ENCODE measurements around the gene CSNK2B.

- peak; percentile 58; the same call in 1 of the 2 replicates for TF ChIP-seq MXI1 (IDR thresholded peaks at IDR 0.05; ENCODE audit: low read depth, low read length)
- peak; percentile 98 for TF ChIP-seq YY1 (IDR thresholded peaks at IDR 0.05; ENCODE audit: low read depth, low read length)
- no peak; the same call in 1 of the 2 replicates for TF ChIP-seq POLR2A (IDR thresholded peaks at IDR 0.05; ENCODE audit: low read depth, low read length)
- TF ChIP-seq, protein P1, sequence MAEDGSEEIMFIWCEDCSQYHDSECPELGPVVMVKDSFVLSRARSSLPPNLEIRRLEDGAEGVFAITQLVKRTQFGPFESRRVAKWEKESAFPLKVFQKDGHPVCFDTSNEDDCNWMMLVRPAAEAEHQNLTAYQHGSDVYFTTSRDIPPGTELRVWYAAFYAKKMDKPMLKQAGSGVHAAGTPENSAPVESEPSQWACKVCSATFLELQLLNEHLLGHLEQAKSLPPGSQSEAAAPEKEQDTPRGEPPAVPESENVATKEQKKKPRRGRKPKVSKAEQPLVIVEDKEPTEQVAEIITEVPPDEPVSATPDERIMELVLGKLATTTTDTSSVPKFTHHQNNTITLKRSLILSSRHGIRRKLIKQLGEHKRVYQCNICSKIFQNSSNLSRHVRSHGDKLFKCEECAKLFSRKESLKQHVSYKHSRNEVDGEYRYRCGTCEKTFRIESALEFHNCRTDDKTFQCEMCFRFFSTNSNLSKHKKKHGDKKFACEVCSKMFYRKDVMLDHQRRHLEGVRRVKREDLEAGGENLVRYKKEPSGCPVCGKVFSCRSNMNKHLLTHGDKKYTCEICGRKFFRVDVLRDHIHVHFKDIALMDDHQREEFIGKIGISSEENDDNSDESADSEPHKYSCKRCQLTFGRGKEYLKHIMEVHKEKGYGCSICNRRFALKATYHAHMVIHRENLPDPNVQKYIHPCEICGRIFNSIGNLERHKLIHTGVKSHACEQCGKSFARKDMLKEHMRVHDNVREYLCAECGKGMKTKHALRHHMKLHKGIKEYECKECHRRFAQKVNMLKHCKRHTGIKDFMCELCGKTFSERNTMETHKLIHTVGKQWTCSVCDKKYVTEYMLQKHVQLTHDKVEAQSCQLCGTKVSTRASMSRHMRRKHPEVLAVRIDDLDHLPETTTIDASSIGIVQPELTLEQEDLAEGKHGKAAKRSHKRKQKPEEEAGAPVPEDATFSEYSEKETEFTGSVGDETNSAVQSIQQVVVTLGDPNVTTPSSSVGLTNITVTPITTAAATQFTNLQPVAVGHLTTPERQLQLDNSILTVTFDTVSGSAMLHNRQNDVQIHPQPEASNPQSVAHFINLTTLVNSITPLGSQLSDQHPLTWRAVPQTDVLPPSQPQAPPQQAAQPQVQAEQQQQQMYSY (CRISPR knock-in tag; IDR thresholded peaks at IDR 0.05) = no peak
- no peak for TF ChIP-seq CTCF (IDR thresholded peaks at IDR 0.05 in 2 of 3, conservative IDR thresholded peaks at IDR 0.05 in 1 of 3; ENCODE audit: control insufficient read depth in 2 of 3, extremely low read depth in 1 of 3, insufficient read depth in 1 of 3, low read depth in 3 of 3, low read length in 3 of 3)
- peak; percentile 92; the same call in 1 of the 2 replicates for TF ChIP-seq RCOR1 (conservative IDR thresholded peaks at IDR 0.05; ENCODE audit: low read depth, low read length)
These were observed 935 bp upstream of the CSNK2B start, which contains the start of gene GPANK1 for GRCh38 chr6:31664790-31665500.
